Right renal pelvis (tissue), 4 donors: ENCODE data around the gene SPO11. TPM values are rescaled to one million over a fixed set of nuclear protein-coding genes. Genes with fewer than 3 reads are reported as not detected.
A peak's percentile ranks its signal among the peaks of the same experiment; 100 is the strongest.

Experiments used
- DNase-seq, 4 donors: peaks; one replicate each; pipeline ENCODE4 v3.0.0-alpha.2; 2013; ENCODE audit warnings: low read depth in 4 of 4, low spot score in 3 of 4, missing footprints in 1 of 4
- polyA plus RNA-seq, 4 donors: library from polyadenylated mRNA; unstranded; fragments of 120-200 nt; gene quantifications; one replicate each; pipeline ENCODE4 v1.2.1, GENCODE V29; 2013; ENCODE audit not compliant: insufficient read length in 4 of 4

Gene SPO11
- polyA plus RNA-seq, 4 donors: not detected

GRCh38 chr20:57387945-57388371 lies 58.4 kb downstream of the SPO11 start:
- no peak for DNase-seq

GRCh38 chr20:57388953-57389694 lies 59.5 kb downstream of the SPO11 start:
- DNase-seq: peak in 3 of 4 donors; percentile 49 to 65 (median 61)

GRCh38 chr20:57389695-57390603 lies 60.3 kb downstream of the SPO11 start:
- DNase-seq: no peak

GRCh38 chr20:57390604-57391438 lies 61.2 kb downstream of the SPO11 start, which contains the start of gene RBM38:
Gene RBM38, plus strand, starts transcription at chr20:57391396. Its CDS starts 186 bp downstream, at chr20:57391582.
- peak in 2 of 4 donors; percentile 63 to 67 for DNase-seq

- no peak for DNase-seq
Observed at GRCh38 chr20:57391439-57392301, 62.1 kb downstream of the SPO11 start.

GRCh38 chr20:57392512-57393271 lies 63.1 kb downstream of the SPO11 start:
- no peak for DNase-seq

Other genes starting within 250 kb of the SPO11 start
- 100 to 1,000 TPM in 1 of 4 donors, 10 to 100 TPM in 3; 80.9 to 110 (median 86.5) TPM for gene BMP7, start 63.2 kb upstream of the SPO11 start, polyA plus RNA-seq
- gene RAE1, start 21.5 kb downstream of the SPO11 start, polyA plus RNA-seq: 10 to 100 TPM; 57.4 to 64.1 (median 59.5) TPM
- 10 to 100 TPM; 24.4 to 39.0 (median 29.5) TPM for gene RBM38, start 61.6 kb downstream of the SPO11 start, polyA plus RNA-seq
- gene CTCFL, start 195.3 kb downstream of the SPO11 start, polyA plus RNA-seq: 1 to 10 TPM; 1.4 to 4.5 (median 2.2) TPM
- 10 to 100 TPM in 2 of 4 donors, 1 to 10 TPM in 2; 4.5 to 23.0 (median 14.6) TPM for gene PCK1, start 231.3 kb downstream of the SPO11 start, polyA plus RNA-seq